H9 (cell line): ENCODE results near the gene FUT6. TPM values are rescaled to one million over a fixed set of nuclear protein-coding genes. Genes with fewer than 3 reads are reported as not detected.

Source experiments
- DNase-seq: peaks from one replicate; pipeline ENCODE4 v3.0.0-alpha.2; 2017
- H2AFZ ChIP-seq: one replicate; pipeline ENCODE4 v1.6.1; 2013; ENCODE audit warnings: mild to moderate bottlenecking, low read length, control low read depth, moderate library complexity
- H2AK5ac ChIP-seq: 2 replicates; pipeline ENCODE4 v1.6.1; 2013; ENCODE audit warnings: low read length, control low read depth, mixed read lengths; ENCODE audit not compliant: insufficient read length
- H2BK120ac ChIP-seq: one replicate; pipeline ENCODE4 v1.6.1; 2013; ENCODE audit warnings: low read depth, mild to moderate bottlenecking, low read length, control low read depth, inconsistent platforms; ENCODE audit not compliant: poor library complexity, severe bottlenecking
- H2BK12ac ChIP-seq: 2 replicates; pipeline ENCODE4 v1.6.1; 2013; ENCODE audit warnings: low read length, control low read depth, mixed read lengths, low read depth; ENCODE audit not compliant: insufficient read length
- H2BK15ac ChIP-seq: 2 replicates; pipeline ENCODE4 v1.6.1; 2013; ENCODE audit warnings: low read depth, low read length, control low read depth
- H2BK20ac ChIP-seq: one replicate; pipeline ENCODE4 v1.6.1; 2013; ENCODE audit warnings: low read depth, mild to moderate bottlenecking, low read length, control low read depth, inconsistent platforms; ENCODE audit not compliant: poor library complexity, severe bottlenecking
- H2BK5ac ChIP-seq: 2 replicates; pipeline ENCODE4 v1.6.1; 2013; ENCODE audit warnings: low read length, control low read depth, mixed read lengths; ENCODE audit not compliant: insufficient read length
- H3K14ac ChIP-seq: 2 replicates; pipeline ENCODE4 v1.6.1; 2013; ENCODE audit warnings: low read length, control low read depth; ENCODE audit not compliant: insufficient read depth
- H3K18ac ChIP-seq: 2 replicates; pipeline ENCODE4 v1.6.1; 2013; ENCODE audit warnings: low read depth, mild to moderate bottlenecking, mixed read lengths, low read length, control low read depth; ENCODE audit not compliant: insufficient read length
- H3K23ac ChIP-seq: 2 replicates; pipeline ENCODE4 v1.6.1; 2013; ENCODE audit warnings: low read length, control low read depth, mixed read lengths, low read depth; ENCODE audit not compliant: insufficient read length
- H3K23me2 ChIP-seq: 2 replicates; pipeline ENCODE4 v1.6.1; 2013; ENCODE audit warnings: low read depth, mild to moderate bottlenecking, mixed read lengths, low read length, control low read depth; ENCODE audit not compliant: insufficient read length, poor library complexity, severe bottlenecking
- H3K27ac ChIP-seq: 2 replicates; pipeline ENCODE4 v1.5.1; 2013; ENCODE audit warnings: low read length, control low read depth, mixed read lengths, low read depth; ENCODE audit not compliant: insufficient read length
- H3K27me3 ChIP-seq: 2 replicates; pipeline ENCODE4 v1.6.1; 2013; ENCODE audit warnings: low read length, control low read depth, inconsistent platforms; ENCODE audit not compliant: insufficient read depth
- H3K4ac ChIP-seq: 2 replicates; pipeline ENCODE4 v1.6.1; 2013; ENCODE audit warnings: low read depth, mild to moderate bottlenecking, control low read depth, inconsistent platforms, low read length, moderate library complexity
- H3K4me1 ChIP-seq: 2 replicates; pipeline ENCODE4 v1.6.1; 2013; ENCODE audit warnings: low read length, control low read depth, inconsistent platforms; ENCODE audit not compliant: insufficient read depth
- H3K4me2 ChIP-seq: 2 replicates; pipeline ENCODE4 v1.6.1; 2013; ENCODE audit warnings: low read length, control low read depth, mixed read lengths; ENCODE audit not compliant: insufficient read length, insufficient read depth
- H3K56ac ChIP-seq: 2 replicates; pipeline ENCODE4 v1.6.1; 2013; ENCODE audit warnings: low read depth, mild to moderate bottlenecking, mixed read lengths, low read length, control low read depth; ENCODE audit not compliant: insufficient read length
- H3K79me1 ChIP-seq: 2 replicates; pipeline ENCODE4 v1.6.1; 2013; ENCODE audit warnings: low read depth, mild to moderate bottlenecking, moderate library complexity, low read length, control low read depth, inconsistent platforms; ENCODE audit not compliant: insufficient read depth, poor library complexity, severe bottlenecking
- H3K79me2 ChIP-seq: 2 replicates; pipeline ENCODE4 v1.6.1; 2013; ENCODE audit warnings: low read length, control low read depth, inconsistent platforms; ENCODE audit not compliant: insufficient read depth
- H3K9ac ChIP-seq: 2 replicates; pipeline ENCODE4 v1.6.1; 2013; ENCODE audit warnings: low read length, control low read depth, mixed read lengths; ENCODE audit not compliant: insufficient read length; ENCODE audit errors: extremely low read depth
- H3K9me3 ChIP-seq: one replicate; pipeline ENCODE4 v1.6.1; 2013; ENCODE audit warnings: low read depth, low read length, inconsistent platforms; ENCODE audit not compliant: control insufficient read depth
- H3T11ph ChIP-seq: one replicate; pipeline ENCODE4 v1.6.1; 2013; ENCODE audit warnings: mild to moderate bottlenecking, low read length, control low read depth, inconsistent platforms
- H4K20me1 ChIP-seq: one replicate; pipeline ENCODE4 v1.6.1; 2013; ENCODE audit not compliant: control insufficient read depth, insufficient read length, insufficient read depth
- H4K5ac ChIP-seq: 2 replicates; pipeline ENCODE4 v1.6.1; 2013; ENCODE audit warnings: low read depth, mild to moderate bottlenecking, mixed read lengths, low read length, control low read depth; ENCODE audit not compliant: insufficient read length
- H4K8ac ChIP-seq: replicated peaks from 2 replicates; pipeline ENCODE4 v1.6.1; 2013; ENCODE audit warnings: low read length, control low read depth, mixed read lengths, low read depth; ENCODE audit not compliant: insufficient read length
- H4K91ac ChIP-seq: 2 replicates; pipeline ENCODE4 v1.6.1; 2013; ENCODE audit warnings: low read depth, mild to moderate bottlenecking, moderate library complexity, mixed read lengths, low read length, control low read depth; ENCODE audit not compliant: insufficient read length
- H3K27ac Mint-ChIP-seq, 3 experiments: 2 replicates in 2 of 3; 3 replicates in 1 of 3; pipeline ENCODE4 v1.8.0; 2020 to 2021; ENCODE audit warnings: mixed read lengths in 3 of 3, mild to moderate bottlenecking in 1 of 3, moderate library complexity in 1 of 3
- H3K27me3 Mint-ChIP-seq: 2 replicates; pipeline ENCODE4 v1.8.0; 2021; ENCODE audit warnings: low read depth, mild to moderate bottlenecking, moderate library complexity, mixed read lengths
- H3K36me3 Mint-ChIP-seq, 3 experiments: 2 replicates in 2 of 3; 3 replicates in 1 of 3; pipeline ENCODE4 v1.8.0; 2020 to 2021; ENCODE audit warnings: low read depth in 3 of 3, mixed read lengths in 3 of 3; ENCODE audit not compliant: insufficient read depth in 1 of 3
- H3K4me1 Mint-ChIP-seq, 2 experiments: 2 replicates each; pipeline ENCODE4 v1.8.0; 2020; ENCODE audit warnings: mixed read lengths in 2 of 2
- H3K4me3 Mint-ChIP-seq, 2 experiments: 2 replicates in 1 of 2; 3 replicates in 1 of 2; pipeline ENCODE4 v1.8.0; 2020 to 2021; ENCODE audit warnings: mild to moderate bottlenecking in 2 of 2, mixed read lengths in 2 of 2, moderate library complexity in 1 of 2
- H3K9me3 Mint-ChIP-seq, 2 experiments: 2 replicates in 1 of 2; 3 replicates in 1 of 2; pipeline ENCODE4 v1.8.0; 2020; ENCODE audit warnings: mild to moderate bottlenecking in 2 of 2, mixed read lengths in 2 of 2, moderate library complexity in 1 of 2
- CTCF ChIP-seq: fragments of 200-600 bp; sonication (generic); conservative IDR thresholded peaks from 3 replicates; pipeline ENCODE4 v1.8.0; 2021; ENCODE audit warnings: antibody characterized with exemption, mild to moderate bottlenecking
- WGBS: extraction: QIAGEN DNeasy Blood & Tissue Kit; methylation state at CpG from one replicate; pipeline ENCODE4 v1.1.7; 2013; ENCODE audit warnings: missing lambda C conversion rate, low lambda C conversion rate, mixed read lengths; ENCODE audit not compliant: insufficient read length; ENCODE audit errors: extremely low coverage; 5-methylcytosine and 5-hydroxymethylcytosine counted together
- total RNA-seq: library from RNA; stranded (reverse); gene quantifications from 2 replicates; pipeline ENCODE4 v1.2.1, GENCODE V29; 2021

FUT6 gene
- total RNA-seq, 1 experiment from 2014 or later: 0.13 TPM

GRCh38 chr19:5826531-5827341 lies 12.8 kb downstream of the FUT6 start:
- H2BK20ac ChIP-seq: no peak overlapping the region
- H2BK120ac ChIP-seq: no peak overlapping the region
- no peak overlapping the region for H3K18ac ChIP-seq
- H3K14ac ChIP-seq: no peak overlapping the region
- no peak overlapping the region for H3K56ac ChIP-seq
- Mint-ChIP-seq H3K36me3 (no peaks in the 10 kb centered on the region), H3K27ac (peak overlapping the region in 1 of 3 experiments; percentile 95; a peak in 3 of 7 replicates), H3K27me3 (peaks cover 9% of the 10 kb centered on the region), H3K9me3 (peaks cover 0 to 1% of the 10 kb centered on the region in 2 experiments; a peak in 3 of 5 replicates), H3K4me1 (peaks cover 2 to 16% of the 10 kb centered on the region in 2 experiments; a peak in 2 of 4 replicates), H3K4me3 (peak overlapping the region; percentile 85 to 93)
- H2BK15ac ChIP-seq: no peak overlapping the region
- H3K79me1 ChIP-seq: no peaks in the 10 kb centered on the region
- H3K4me2 ChIP-seq: peak overlapping the region; percentile 85
- H3K9ac ChIP-seq: no peak overlapping the region
- no peaks in the 10 kb centered on the region for H3K9me3 ChIP-seq
- no peak overlapping the region for H3K4ac ChIP-seq
- no peak overlapping the region for H2BK5ac ChIP-seq
- no peak overlapping the region for H2AFZ ChIP-seq
- peak; percentile 84 for DNase-seq
- H4K5ac ChIP-seq: no peak overlapping the region
- WGBS: no CpG with 5 or more reads among the region's 24 CpGs
- no peaks in the 10 kb centered on the region for H3K27me3 ChIP-seq
- H2AK5ac ChIP-seq: no peak overlapping the region
- H3K27ac ChIP-seq: no peak overlapping the region
- no peak overlapping the region for H4K8ac ChIP-seq
- peak; percentile 32; the same call in 2 of the 3 replicates for TF ChIP-seq CTCF
- H3K23me2 ChIP-seq: peaks cover 12% of the 10 kb centered on the region
- no peak overlapping the region for H3K23ac ChIP-seq
- H4K20me1 ChIP-seq: no peaks in the 10 kb centered on the region
- no peak overlapping the region for H4K91ac ChIP-seq
- no peaks in the 10 kb centered on the region for H3K79me2 ChIP-seq
- no peak overlapping the region for H3T11ph ChIP-seq
- H2BK12ac ChIP-seq: no peak overlapping the region
- H3K4me1 ChIP-seq: no peaks in the 10 kb centered on the region
